ENCODE results near the gene GLG1. TPM values are rescaled to one million over a fixed set of nuclear protein-coding genes. Genes with fewer than 3 reads are reported as not detected.

The GLG1 gene
- total RNA-seq, 1 donor from 2014 or later, result 108 TPM

- Histone ChIP-seq H3K36me3 (ENCODE audit: control insufficient read depth, insufficient read depth, low read length) (no peaks in the 10 kb centered on the region), H3K4me3 (ENCODE audit: low read depth, low read length) (peak overlapping the region; percentile 77), H3K27me3 (ENCODE audit: control insufficient read depth, insufficient read depth, low read length) (no peaks in the 10 kb centered on the region)
- no peak for TF ChIP-seq CTCF (IDR thresholded peaks at IDR 0.05; ENCODE audit: insufficient read depth, low read length, poor library complexity, severe bottlenecking)
- DNase-seq (ENCODE audit: low read depth), result no peak
These were observed 522 bp upstream of the GLG1 start for GRCh38 chr16:74607310-74607961.

GRCh38 chr16:74605746-74606520 lies 981 bp downstream of the GLG1 start:
- Histone ChIP-seq H3K36me3 (ENCODE audit: control insufficient read depth, insufficient read depth, low read length) (no peaks in the 10 kb centered on the region), H3K4me3 (ENCODE audit: low read depth, low read length) (peak overlapping the region; percentile 77), H3K27me3 (ENCODE audit: control insufficient read depth, insufficient read depth, low read length) (no peaks in the 10 kb centered on the region)
- no peak for TF ChIP-seq CTCF (IDR thresholded peaks at IDR 0.05; ENCODE audit: insufficient read depth, low read length, poor library complexity, severe bottlenecking)
- no peak for DNase-seq (ENCODE audit: low read depth)

GRCh38 chr16:74605332-74605731 lies 1.6 kb downstream of the GLG1 start:
- TF ChIP-seq CTCF (IDR thresholded peaks at IDR 0.05; ENCODE audit: insufficient read depth, low read length, poor library complexity, severe bottlenecking), result no peak
- H3K4me3 ChIP-seq (ENCODE audit: low read depth, low read length), result peak overlapping the region; percentile 77
- DNase-seq (ENCODE audit: low read depth), result no peak
- no peaks in the 10 kb centered on the region for H3K36me3 ChIP-seq (ENCODE audit: control insufficient read depth, insufficient read depth, low read length)
- no peaks in the 10 kb centered on the region for H3K27me3 ChIP-seq (ENCODE audit: control insufficient read depth, insufficient read depth, low read length)

- TF ChIP-seq CTCF (IDR thresholded peaks at IDR 0.05; ENCODE audit: insufficient read depth, low read length, poor library complexity, severe bottlenecking), result no peak
- Histone ChIP-seq H3K36me3 (ENCODE audit: control insufficient read depth, insufficient read depth, low read length) (no peaks in the 10 kb centered on the region), H3K27me3 (ENCODE audit: control insufficient read depth, insufficient read depth, low read length) (no peaks in the 10 kb centered on the region), H3K4me3 (ENCODE audit: low read depth, low read length) (no peak overlapping the region)
- DNase-seq (ENCODE audit: low read depth), result no peak
These were observed 3.1 kb downstream of the GLG1 start for GRCh38 chr16:74603848-74604247.

- DNase-seq (ENCODE audit: low read depth), result no peak
- Histone ChIP-seq H3K36me3 (ENCODE audit: control insufficient read depth, insufficient read depth, low read length) (no peaks in the 10 kb centered on the region), H3K4me3 (ENCODE audit: low read depth, low read length) (no peak overlapping the region), H3K27me3 (ENCODE audit: control insufficient read depth, insufficient read depth, low read length) (no peaks in the 10 kb centered on the region)
- no peak for TF ChIP-seq CTCF (IDR thresholded peaks at IDR 0.05; ENCODE audit: insufficient read depth, low read length, poor library complexity, severe bottlenecking)
These were observed 5.6 kb downstream of the GLG1 start for GRCh38 chr16:74601126-74601871.
